Measurements from ENCODE around the gene NUTM1. TPM values are rescaled to one million over a fixed set of nuclear protein-coding genes. Genes with fewer than 3 reads are reported as not detected.

The NUTM1 gene
- total RNA-seq, 1 experiment from 2014 or later = 0.26 TPM

DNA sequence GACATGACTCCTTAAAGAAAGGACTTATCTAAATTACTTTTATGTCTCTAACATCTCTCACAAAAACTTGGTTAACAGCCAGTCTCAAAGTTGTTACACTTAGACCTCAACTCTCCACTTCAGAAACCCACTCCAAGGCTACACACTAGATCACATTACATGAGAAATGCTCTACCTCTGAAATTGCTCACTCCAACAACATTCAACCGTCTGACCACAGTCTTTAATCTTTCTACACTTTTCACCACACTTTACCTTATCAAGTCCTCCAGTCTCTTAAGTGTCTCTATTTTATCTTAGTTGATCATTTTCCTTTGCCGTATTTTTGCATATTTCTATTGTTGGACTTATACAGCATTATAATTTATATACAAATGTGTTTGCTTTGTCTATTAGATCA, 11.3 kb upstream of the NUTM1 start:
- H3K27me3 ChIP-seq (ENCODE audit: insufficient read depth, low read length) = no peaks in the 10 kb centered on the region
- no peaks in the 10 kb centered on the region for H3K79me1 ChIP-seq (ENCODE audit: insufficient read depth, low read depth, low read length, poor library complexity, severe bottlenecking)
- no peaks in the 10 kb centered on the region for H3K9me3 ChIP-seq (ENCODE audit: control insufficient read depth, low read depth, low read length)
- H2AFZ ChIP-seq (ENCODE audit: low read length) = no peak overlapping the region
- peaks cover 3 to 4% of the 10 kb centered on the region in 2 experiments for H3K4me1 Mint-ChIP-seq
- H2BK15ac ChIP-seq (ENCODE audit: low read depth, low read length) = no peak overlapping the region
- no peak overlapping the region for H3T11ph ChIP-seq (ENCODE audit: low read length)
- no peak overlapping the region for H4K8ac ChIP-seq (replicated peaks; ENCODE audit: insufficient read length, low read depth, low read length)
- H3K4ac ChIP-seq (ENCODE audit: low read depth, low read length) = no peak overlapping the region
- no peaks in the 10 kb centered on the region for H3K4me1 ChIP-seq (ENCODE audit: insufficient read depth, low read length)
- TF ChIP-seq CTCF (conservative IDR thresholded peaks at IDR 0.05) = no peak
- H2BK20ac ChIP-seq (ENCODE audit: low read depth, low read length, poor library complexity, severe bottlenecking) = no peak overlapping the region
- no peak overlapping the region for H3K4me3 Mint-ChIP-seq
- no peak overlapping the region for H4K91ac ChIP-seq (ENCODE audit: insufficient read length, low read depth, low read length)
- no peak overlapping the region for H3K27ac ChIP-seq (ENCODE audit: insufficient read length, low read depth, low read length)
- H4K20me1 ChIP-seq (ENCODE audit: control insufficient read depth, insufficient read depth, insufficient read length) = no peaks in the 10 kb centered on the region
- no peak overlapping the region for H2BK120ac ChIP-seq (ENCODE audit: low read depth, low read length, poor library complexity, severe bottlenecking)
- H2BK12ac ChIP-seq (ENCODE audit: insufficient read length, low read depth, low read length) = no peak overlapping the region
- no peak overlapping the region for H3K14ac ChIP-seq (ENCODE audit: insufficient read depth, low read length)
- no peak overlapping the region for H3K18ac ChIP-seq (ENCODE audit: insufficient read length, low read depth, low read length)
- no peak for DNase-seq
- H2AK5ac ChIP-seq (ENCODE audit: insufficient read length, low read length) = no peak overlapping the region
- H4K5ac ChIP-seq (ENCODE audit: insufficient read length, low read depth, low read length) = no peak overlapping the region
- H3K56ac ChIP-seq (ENCODE audit: insufficient read length, low read depth, low read length) = no peak overlapping the region
- H3K9ac ChIP-seq (ENCODE audit: extremely low read depth, insufficient read length, low read length) = no peak overlapping the region
- no peak overlapping the region for H2BK5ac ChIP-seq (ENCODE audit: insufficient read length, low read length)
- H3K23ac ChIP-seq (ENCODE audit: insufficient read length, low read depth, low read length) = no peak overlapping the region
- 100% methylated on average over 1 of the region's 2 CpGs for WGBS (ENCODE audit: extremely low coverage, insufficient read length, low lambda C conversion rate)
- peaks cover 3% of the 10 kb centered on the region; the same call in 1 of the 2 replicates for H3K27me3 Mint-ChIP-seq (ENCODE audit: low read depth)
- no peaks in the 10 kb centered on the region for H3K79me2 ChIP-seq (ENCODE audit: insufficient read depth, low read length)
- no peak overlapping the region for H3K27ac Mint-ChIP-seq
- no peaks in the 10 kb centered on the region for H3K36me3 Mint-ChIP-seq (ENCODE audit: insufficient read depth in 1 of 3, low read depth in 3 of 3)
- H3K9me3 Mint-ChIP-seq = no peaks in the 10 kb centered on the region
- H3K4me2 ChIP-seq (ENCODE audit: insufficient read depth, insufficient read length, low read length) = no peak overlapping the region
- peaks cover under 1% of the 10 kb centered on the region for H3K23me2 ChIP-seq (ENCODE audit: insufficient read length, low read depth, low read length, poor library complexity, severe bottlenecking)

All from H9 (cell line).